ENCODE measurements around the gene FGF14. TPM values are rescaled to one million over a fixed set of nuclear protein-coding genes. Genes with fewer than 3 reads are reported as not detected.

The FGF14 gene
- total RNA-seq, 1 experiment from 2014 or later: 0.02 TPM

DNA sequence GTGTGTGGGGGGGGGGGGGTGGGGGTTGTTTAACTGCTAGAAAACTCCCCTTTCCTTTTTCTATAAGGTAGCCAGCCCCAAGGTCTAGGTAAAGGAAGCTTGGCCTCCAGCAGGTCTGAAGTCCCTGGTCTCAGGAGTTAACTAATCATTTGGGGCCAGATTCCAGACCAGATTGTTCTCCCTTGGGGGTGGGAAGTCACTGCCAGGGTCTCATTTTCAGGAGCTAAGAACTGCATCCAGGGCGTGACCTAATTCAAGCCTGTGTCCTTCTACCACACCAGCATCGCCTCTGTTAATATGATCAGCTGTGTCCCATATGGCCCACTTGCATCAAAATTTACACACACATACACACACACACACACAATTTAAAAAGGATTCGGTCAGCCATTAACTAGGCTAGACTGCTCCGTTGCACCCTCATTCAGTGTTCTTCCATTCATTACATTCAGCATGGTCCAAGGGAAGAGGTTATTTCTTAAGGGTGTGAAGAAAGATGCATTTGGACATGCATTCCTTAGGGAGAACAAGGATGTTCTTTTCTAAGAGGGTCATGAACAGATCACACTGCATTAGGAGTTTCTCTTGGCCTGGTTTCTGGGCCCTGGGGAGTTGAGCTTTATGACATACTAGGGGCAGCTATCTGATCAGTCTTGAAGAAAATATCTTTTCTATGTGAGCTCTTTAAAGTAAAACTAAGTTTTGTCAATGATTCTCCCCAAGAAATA lies 91.0 kb downstream of the FGF14 start:
- Histone ChIP-seq H3K27me3 (no peaks in the 10 kb centered on the region; the same call in 1 of the 2 replicates), H3K27ac (no peak overlapping the region), H3K9me3 (replicated peaks) (no peaks in the 10 kb centered on the region), H3K4me1 (no peaks in the 10 kb centered on the region), H3K4me3 (no peak overlapping the region), H3K36me3 (no peaks in the 10 kb centered on the region)
- DNase-seq: no peak

DNA sequence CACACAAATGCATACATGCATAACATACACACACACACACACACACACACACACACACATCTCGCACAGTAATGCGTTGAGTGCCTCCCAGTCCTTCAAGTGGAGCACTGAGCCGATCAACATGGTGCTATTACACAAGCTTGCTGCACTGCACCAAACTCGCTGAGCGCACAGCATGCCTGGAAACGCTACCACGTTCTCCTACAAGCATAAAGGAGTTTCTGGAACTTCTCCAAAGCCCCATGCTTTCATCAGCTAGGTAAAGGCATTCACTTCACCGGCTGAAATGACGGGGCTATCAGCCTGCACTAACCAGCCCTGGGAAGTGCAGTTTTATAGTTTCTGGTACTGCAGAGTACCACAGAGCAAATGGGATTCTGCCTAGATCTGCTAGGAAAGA lies 92.7 kb downstream of the FGF14 start:
- no peaks in the 10 kb centered on the region; the same call in 1 of the 2 replicates for H3K27me3 ChIP-seq
- H3K9me3 ChIP-seq (replicated peaks): no peaks in the 10 kb centered on the region
- DNase-seq: no peak
- no peaks in the 10 kb centered on the region for H3K36me3 ChIP-seq
- H3K4me3 ChIP-seq: no peak overlapping the region
- H3K27ac ChIP-seq: no peak overlapping the region
- no peaks in the 10 kb centered on the region for H3K4me1 ChIP-seq

DNA sequence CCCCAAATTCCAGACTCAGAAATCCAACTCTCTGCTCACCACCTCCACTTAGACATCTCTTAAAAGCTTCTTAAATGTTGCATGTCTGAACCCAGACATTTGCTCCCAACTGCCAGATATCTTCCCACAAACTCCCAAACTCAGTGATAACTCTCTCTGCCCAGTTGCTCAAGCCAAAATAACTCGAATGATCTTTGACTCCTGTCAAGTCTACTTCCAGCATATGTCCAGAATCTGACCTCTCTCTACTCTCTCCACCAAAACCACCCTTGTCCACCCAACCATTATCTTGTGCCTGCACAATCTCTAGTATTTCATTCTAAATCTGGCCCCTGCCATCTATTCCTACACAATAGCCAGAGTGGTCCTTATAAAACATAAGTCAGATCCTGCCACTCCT lies 99.3 kb downstream of the FGF14 start:
- no peak overlapping the region for H3K27ac ChIP-seq
- no peak overlapping the region for H3K4me3 ChIP-seq
- H3K4me1 ChIP-seq: no peaks in the 10 kb centered on the region
- H3K9me3 ChIP-seq (replicated peaks): no peaks in the 10 kb centered on the region
- DNase-seq: no peak
- H3K36me3 ChIP-seq: no peaks in the 10 kb centered on the region
- no peaks in the 10 kb centered on the region for H3K27me3 ChIP-seq

DNA sequence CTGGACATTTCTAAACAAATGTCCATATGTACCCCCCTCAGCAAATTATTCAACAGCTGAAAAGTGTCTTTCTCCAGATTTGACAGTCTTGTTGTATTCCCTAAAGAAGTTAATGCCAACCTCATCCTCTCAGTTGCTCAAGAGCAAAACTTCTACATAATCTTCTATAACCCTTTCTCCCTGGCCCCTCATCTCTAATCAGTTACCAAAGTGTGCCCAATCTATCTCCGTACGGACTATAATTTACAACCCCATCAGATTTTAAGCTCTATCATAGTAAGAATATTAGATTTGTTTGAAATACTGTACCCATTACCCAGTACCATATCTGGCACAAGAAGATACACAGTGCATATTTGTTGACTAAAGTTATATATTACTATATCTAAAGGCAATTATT lies 101.5 kb downstream of the FGF14 start:
- DNase-seq: no peak
- Histone ChIP-seq H3K36me3 (no peaks in the 10 kb centered on the region), H3K4me3 (no peak overlapping the region), H3K9me3 (replicated peaks) (no peaks in the 10 kb centered on the region), H3K27ac (no peak overlapping the region), H3K27me3 (no peaks in the 10 kb centered on the region), H3K4me1 (no peaks in the 10 kb centered on the region)

- Histone ChIP-seq H3K36me3 (no peaks in the 10 kb centered on the region), H3K4me1 (no peaks in the 10 kb centered on the region), H3K27ac (no peak overlapping the region), H3K9me3 (replicated peaks) (no peaks in the 10 kb centered on the region), H3K27me3 (no peaks in the 10 kb centered on the region), H3K4me3 (no peak overlapping the region)
- DNase-seq: no peak
Observed at GRCh38 chr13:102299366-102299765, 102.5 kb downstream of the FGF14 start.

- no peak for DNase-seq
- H3K9me3 ChIP-seq (replicated peaks): no peaks in the 10 kb centered on the region
- H3K4me1 ChIP-seq: no peaks in the 10 kb centered on the region
- H3K4me3 ChIP-seq: no peak overlapping the region
- no peaks in the 10 kb centered on the region for H3K36me3 ChIP-seq
- no peaks in the 10 kb centered on the region for H3K27me3 ChIP-seq
- no peak overlapping the region for H3K27ac ChIP-seq
Observed at GRCh38 chr13:102298051-102298450, 103.8 kb downstream of the FGF14 start.

GRCh38 chr13:102295316-102296048 lies 106.4 kb downstream of the FGF14 start:
- no peaks in the 10 kb centered on the region for H3K36me3 ChIP-seq
- no peaks in the 10 kb centered on the region for H3K9me3 ChIP-seq (replicated peaks)
- H3K27me3 ChIP-seq: no peaks in the 10 kb centered on the region
- H3K27ac ChIP-seq: no peak overlapping the region
- H3K4me3 ChIP-seq: no peak overlapping the region
- H3K4me1 ChIP-seq: no peaks in the 10 kb centered on the region
- DNase-seq: no peak

DNA sequence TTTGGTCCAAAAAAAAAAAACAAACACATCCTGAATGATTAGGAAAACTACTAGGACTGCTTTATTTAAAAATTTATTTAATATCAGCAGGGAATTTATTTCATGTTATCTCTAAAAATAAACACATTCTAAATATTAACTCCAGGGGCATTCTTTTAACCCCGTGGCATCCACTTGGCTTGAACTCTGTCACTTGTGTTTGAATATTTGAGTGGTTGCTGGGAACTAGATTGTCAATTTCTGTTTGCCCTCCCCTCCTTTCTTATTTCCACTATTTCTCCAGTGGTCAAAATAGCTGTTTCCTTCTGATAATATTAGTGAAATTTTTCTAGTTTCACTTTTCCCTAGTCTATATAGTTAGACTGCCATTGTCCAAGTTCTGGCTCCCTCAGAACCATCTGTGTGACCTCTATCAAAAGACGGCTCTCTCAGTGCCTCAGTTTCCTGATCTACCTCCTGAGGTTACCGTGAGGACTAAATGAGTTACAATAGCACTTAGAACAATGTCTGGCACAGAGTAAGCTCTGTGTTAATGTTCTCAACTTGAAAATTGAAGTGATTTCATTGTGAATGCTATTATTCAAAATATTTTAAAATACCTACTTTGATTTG lies 107.3 kb downstream of the FGF14 start:
- Histone ChIP-seq H3K27ac (no peak overlapping the region), H3K27me3 (no peaks in the 10 kb centered on the region), H3K4me1 (no peaks in the 10 kb centered on the region), H3K9me3 (replicated peaks) (no peaks in the 10 kb centered on the region), H3K36me3 (no peaks in the 10 kb centered on the region), H3K4me3 (no peak overlapping the region)
- no peak for DNase-seq

DNA sequence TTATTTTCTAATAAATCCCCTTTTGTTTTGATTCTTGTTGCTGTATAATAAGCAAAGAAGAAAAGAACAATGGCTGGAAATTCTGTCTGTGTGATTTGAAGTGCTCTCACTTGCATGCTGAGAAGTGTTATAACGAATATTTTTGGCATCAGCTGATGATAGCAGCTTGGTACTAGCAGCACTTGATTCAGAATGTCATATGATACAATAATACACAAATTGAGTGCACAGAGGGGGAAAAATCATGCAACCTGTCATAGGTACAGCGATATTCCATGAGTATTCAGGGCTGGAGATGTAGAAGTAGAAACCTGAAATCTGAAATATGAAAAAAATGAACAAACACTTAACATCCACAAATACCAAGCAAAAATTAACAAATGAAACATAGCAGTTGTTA lies 108.1 kb downstream of the FGF14 start:
- H3K27ac ChIP-seq: no peak overlapping the region
- DNase-seq: no peak
- H3K9me3 ChIP-seq (replicated peaks): no peaks in the 10 kb centered on the region
- H3K4me1 ChIP-seq: no peaks in the 10 kb centered on the region
- H3K36me3 ChIP-seq: no peaks in the 10 kb centered on the region
- no peak overlapping the region for H3K4me3 ChIP-seq
- H3K27me3 ChIP-seq: 0 out of 2 replicates have a peak, but pooled peaks cover 5% of the 10 kb centered on the region

DNA sequence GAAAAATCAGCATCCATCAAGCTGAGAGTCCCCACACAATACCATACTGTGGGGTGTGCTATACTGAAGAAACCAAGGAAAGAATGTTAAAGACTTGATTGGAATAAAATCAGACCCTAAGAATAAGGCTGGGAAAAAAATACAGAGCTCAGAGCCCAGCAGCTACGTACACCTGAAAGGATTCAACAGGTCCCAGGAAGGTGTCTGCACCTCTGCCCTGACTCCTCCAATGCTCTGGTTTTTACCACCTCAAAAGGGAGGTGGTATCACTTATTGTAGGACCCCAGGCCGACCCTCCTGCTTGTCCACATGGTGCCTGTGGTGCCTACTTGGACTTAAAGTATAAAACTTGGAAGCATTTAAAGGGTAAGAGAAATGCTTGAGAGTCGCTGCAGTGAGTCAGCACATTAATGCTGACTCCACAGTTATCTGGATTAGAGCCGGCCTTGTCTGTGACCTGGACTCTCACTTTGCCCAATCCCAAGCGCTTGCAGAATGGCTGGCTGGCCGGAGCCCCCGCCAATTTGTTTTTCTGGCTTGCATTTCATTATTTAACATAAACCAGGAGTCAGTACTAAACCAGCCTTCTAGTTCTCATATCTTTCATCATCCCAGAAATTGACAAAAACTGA lies 110.1 kb downstream of the FGF14 start:
- Histone ChIP-seq H3K9me3 (replicated peaks) (no peaks in the 10 kb centered on the region), H3K27ac (no peak overlapping the region), H3K27me3 (0 out of 2 replicates have a peak, but pooled peaks cover 5% of the 10 kb centered on the region), H3K4me1 (no peaks in the 10 kb centered on the region), H3K36me3 (no peaks in the 10 kb centered on the region), H3K4me3 (no peak overlapping the region)
- no peak for DNase-seq

DNA sequence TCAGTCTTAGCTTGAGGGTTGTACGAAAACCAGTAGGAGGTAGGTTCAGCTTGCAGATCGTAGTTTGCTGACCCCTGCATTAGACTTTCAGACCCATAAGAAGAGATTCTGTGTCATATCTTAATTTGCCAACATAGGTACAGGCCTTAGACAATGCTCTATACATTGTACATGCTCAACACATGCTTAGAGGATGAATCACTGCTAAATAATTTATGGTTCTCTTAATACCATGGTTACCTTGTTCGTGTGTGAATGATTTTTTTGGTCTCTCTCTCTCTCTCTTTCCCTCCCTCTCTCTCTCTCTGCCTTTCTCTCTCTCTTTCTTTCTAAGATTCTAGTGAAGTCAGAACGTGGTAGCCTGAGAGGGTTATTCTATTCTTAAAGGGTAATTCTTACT lies 112.2 kb downstream of the FGF14 start:
- no peak overlapping the region for H3K27ac ChIP-seq
- no peak for DNase-seq
- no peaks in the 10 kb centered on the region for H3K36me3 ChIP-seq
- H3K9me3 ChIP-seq (replicated peaks): no peaks in the 10 kb centered on the region
- H3K4me1 ChIP-seq: no peaks in the 10 kb centered on the region
- no peak overlapping the region for H3K4me3 ChIP-seq
- 0 out of 2 replicates have a peak, but pooled peaks cover 5% of the 10 kb centered on the region for H3K27me3 ChIP-seq

- Histone ChIP-seq H3K36me3 (no peaks in the 10 kb centered on the region), H3K9me3 (replicated peaks) (no peaks in the 10 kb centered on the region), H3K4me3 (no peak overlapping the region), H3K27ac (no peak overlapping the region), H3K27me3 (0 out of 2 replicates have a peak, but pooled peaks cover 5% of the 10 kb centered on the region), H3K4me1 (no peaks in the 10 kb centered on the region)
- DNase-seq: no peak
Observed at GRCh38 chr13:102286326-102286725, 115.5 kb downstream of the FGF14 start.

DNA sequence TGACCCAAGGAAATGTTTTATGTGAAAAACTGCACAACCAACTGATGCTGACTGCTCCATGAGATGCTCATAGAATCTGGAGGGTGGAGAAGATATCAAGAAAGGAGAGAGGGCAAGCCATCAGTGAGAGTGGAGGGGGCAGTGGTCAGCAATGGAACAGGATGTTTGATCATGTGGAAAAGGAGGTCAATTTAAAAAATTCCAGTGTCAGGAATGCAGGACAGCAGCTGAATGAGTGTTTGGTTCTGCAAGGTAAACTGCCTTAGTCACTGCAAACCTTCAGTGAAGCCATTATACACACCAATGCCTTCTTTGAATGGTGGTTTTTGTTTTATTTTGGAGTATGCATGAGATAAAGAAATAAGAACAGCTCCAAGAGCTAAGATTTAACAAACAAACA lies 121.5 kb downstream of the FGF14 start:
- Histone ChIP-seq H3K27me3 (no peaks in the 10 kb centered on the region), H3K36me3 (no peaks in the 10 kb centered on the region), H3K9me3 (replicated peaks) (no peaks in the 10 kb centered on the region), H3K4me3 (no peak overlapping the region), H3K27ac (no peak overlapping the region), H3K4me1 (no peaks in the 10 kb centered on the region)
- no peak for DNase-seq

GRCh38 chr13:102277286-102277685 lies 124.6 kb downstream of the FGF14 start:
- H3K4me3 ChIP-seq: no peak overlapping the region
- no peaks in the 10 kb centered on the region for H3K36me3 ChIP-seq
- H3K27ac ChIP-seq: no peak overlapping the region
- H3K9me3 ChIP-seq (replicated peaks): no peaks in the 10 kb centered on the region
- no peaks in the 10 kb centered on the region for H3K27me3 ChIP-seq
- DNase-seq: no peak
- H3K4me1 ChIP-seq: no peaks in the 10 kb centered on the region

- Histone ChIP-seq H3K4me1 (no peaks in the 10 kb centered on the region), H3K4me3 (no peak overlapping the region), H3K27ac (no peak overlapping the region), H3K36me3 (no peaks in the 10 kb centered on the region), H3K27me3 (no peaks in the 10 kb centered on the region), H3K9me3 (replicated peaks) (no peaks in the 10 kb centered on the region)
- no peak for DNase-seq
Observed at GRCh38 chr13:102276404-102276803, 125.4 kb downstream of the FGF14 start.

Data from SJCRH30 (cell line).